Neural crest cell (in vitro differentiated cells): ENCODE measurements around the gene ATF7. TPM values are rescaled to one million over a fixed set of nuclear protein-coding genes. Genes with fewer than 3 reads are reported as not detected.
"Not testable (repeated sequence)": the region's sequence is repeated elsewhere in the genome, so short reads cannot be mapped to it uniquely, and the experiment has no call there.

Source experiments
- DNase-seq: peaks from one replicate; pipeline ENCODE4 v3.0.0; 2021; ENCODE audit warnings: low read depth, mixed read lengths, low spot score
- H3K27ac Mint-ChIP-seq: one replicate; pipeline ENCODE4 v1.8.0; 2021; ENCODE audit warnings: mild to moderate bottlenecking, mixed read lengths; ENCODE audit not compliant: unreplicated experiment
- H3K27me3 Mint-ChIP-seq: 2 replicates; pipeline ENCODE4 v1.8.0; 2021; ENCODE audit warnings: low read depth, mild to moderate bottlenecking, mixed read lengths
- H3K36me3 Mint-ChIP-seq: 2 replicates; pipeline ENCODE4 v1.8.0; 2021; ENCODE audit warnings: low read depth, mild to moderate bottlenecking, mixed read lengths
- H3K4me1 Mint-ChIP-seq: 2 replicates; pipeline ENCODE4 v1.8.0; 2021; ENCODE audit warnings: mixed read lengths
- H3K4me3 Mint-ChIP-seq: one replicate; pipeline ENCODE4 v1.8.0; 2021; ENCODE audit warnings: mild to moderate bottlenecking, mixed read lengths
- H3K9me3 Mint-ChIP-seq: 2 replicates; pipeline ENCODE4 v1.8.0; 2021; ENCODE audit warnings: mixed read lengths
- total RNA-seq: library from RNA; stranded (reverse); gene quantifications from 2 replicates; pipeline ENCODE4 v1.2.1, GENCODE V29; 2021
- TF ChIP-seq, protein P1 (sequence below): fragments of 200-600 bp; sonication (generic); conservative IDR thresholded peaks from 2 replicates; pipeline ENCODE4 v1.5.0; 2021; ENCODE audit warnings: antibody characterized with exemption, mild to moderate bottlenecking

Gene ATF7
- total RNA-seq, 1 donor from 2014 or later = 32.5 TPM

DNA sequence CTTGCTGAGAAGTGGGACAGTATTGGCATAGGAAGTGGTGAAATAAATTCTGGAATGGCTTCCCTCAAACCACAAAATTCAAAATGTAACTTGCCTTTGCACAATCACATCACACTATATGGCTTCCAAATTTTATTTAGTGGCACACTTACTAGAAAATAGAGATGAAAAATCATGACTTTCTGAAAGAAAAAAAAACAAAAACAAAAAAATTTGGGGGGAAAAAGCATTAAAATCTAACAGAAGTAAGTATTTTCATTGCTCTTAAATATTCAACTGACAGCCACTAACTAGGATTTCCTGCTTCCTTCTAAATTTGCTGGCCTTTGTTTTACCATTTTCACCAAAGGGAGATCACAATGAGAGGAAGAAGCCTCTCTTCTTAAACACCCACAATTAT is 23.0 kb downstream of the ATF7 start:
- no peak overlapping the region for H3K4me3 Mint-ChIP-seq
- H3K27ac Mint-ChIP-seq = no peak overlapping the region
- peaks cover under 1% of the 10 kb centered on the region for H3K36me3 Mint-ChIP-seq

DNA sequence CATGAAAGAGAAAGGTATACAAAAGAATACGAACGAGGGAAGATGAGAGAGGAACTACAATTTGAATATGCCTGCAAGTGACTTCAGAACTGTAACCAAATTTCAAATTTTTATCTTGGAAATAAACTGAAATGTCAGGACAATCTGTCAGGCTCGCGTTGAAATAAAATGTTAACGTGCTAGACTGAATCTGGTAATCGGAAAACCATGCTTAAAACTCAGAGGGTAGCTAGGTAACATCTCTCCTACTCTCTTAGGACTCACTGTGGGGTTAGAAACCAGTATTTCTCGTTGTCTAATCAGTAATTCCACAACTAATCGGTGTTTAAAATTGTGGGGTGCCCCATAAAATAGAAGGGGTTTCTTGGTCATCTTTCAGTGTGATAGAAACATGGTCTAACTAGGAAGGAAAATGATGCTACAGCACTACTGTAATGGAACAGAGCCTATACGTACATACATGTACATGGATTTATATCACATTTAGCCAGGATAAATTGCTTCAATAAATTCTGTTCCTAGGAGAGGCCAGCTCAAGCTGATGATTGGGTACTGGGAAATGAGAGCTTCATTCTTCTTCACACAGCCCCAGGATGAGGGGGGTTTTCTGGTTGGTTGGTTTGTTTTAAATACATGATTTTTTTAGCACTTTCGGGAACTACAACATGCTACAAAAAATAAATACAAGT is 23.9 kb downstream of the ATF7 start:
- Mint-ChIP-seq H3K9me3 (no peaks in the 10 kb centered on the region), H3K27ac (no peak overlapping the region), H3K4me1 (peaks cover 25% of the 10 kb centered on the region), H3K27me3 (no peaks in the 10 kb centered on the region), H3K4me3 (no peak overlapping the region), H3K36me3 (peaks cover 2% of the 10 kb centered on the region)
- no peak for DNase-seq
- TF ChIP-seq, protein P1, sequence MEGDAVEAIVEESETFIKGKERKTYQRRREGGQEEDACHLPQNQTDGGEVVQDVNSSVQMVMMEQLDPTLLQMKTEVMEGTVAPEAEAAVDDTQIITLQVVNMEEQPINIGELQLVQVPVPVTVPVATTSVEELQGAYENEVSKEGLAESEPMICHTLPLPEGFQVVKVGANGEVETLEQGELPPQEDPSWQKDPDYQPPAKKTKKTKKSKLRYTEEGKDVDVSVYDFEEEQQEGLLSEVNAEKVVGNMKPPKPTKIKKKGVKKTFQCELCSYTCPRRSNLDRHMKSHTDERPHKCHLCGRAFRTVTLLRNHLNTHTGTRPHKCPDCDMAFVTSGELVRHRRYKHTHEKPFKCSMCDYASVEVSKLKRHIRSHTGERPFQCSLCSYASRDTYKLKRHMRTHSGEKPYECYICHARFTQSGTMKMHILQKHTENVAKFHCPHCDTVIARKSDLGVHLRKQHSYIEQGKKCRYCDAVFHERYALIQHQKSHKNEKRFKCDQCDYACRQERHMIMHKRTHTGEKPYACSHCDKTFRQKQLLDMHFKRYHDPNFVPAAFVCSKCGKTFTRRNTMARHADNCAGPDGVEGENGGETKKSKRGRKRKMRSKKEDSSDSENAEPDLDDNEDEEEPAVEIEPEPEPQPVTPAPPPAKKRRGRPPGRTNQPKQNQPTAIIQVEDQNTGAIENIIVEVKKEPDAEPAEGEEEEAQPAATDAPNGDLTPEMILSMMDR = no peak

More for the DNA sequence above, 23.0 kb downstream of the ATF7 start:
- TF ChIP-seq, protein P1 = no peak
- Mint-ChIP-seq H3K27me3 (no peaks in the 10 kb centered on the region), H3K9me3 (no peaks in the 10 kb centered on the region), H3K4me1 (peaks cover 25% of the 10 kb centered on the region)
- DNase-seq = no peak

DNA sequence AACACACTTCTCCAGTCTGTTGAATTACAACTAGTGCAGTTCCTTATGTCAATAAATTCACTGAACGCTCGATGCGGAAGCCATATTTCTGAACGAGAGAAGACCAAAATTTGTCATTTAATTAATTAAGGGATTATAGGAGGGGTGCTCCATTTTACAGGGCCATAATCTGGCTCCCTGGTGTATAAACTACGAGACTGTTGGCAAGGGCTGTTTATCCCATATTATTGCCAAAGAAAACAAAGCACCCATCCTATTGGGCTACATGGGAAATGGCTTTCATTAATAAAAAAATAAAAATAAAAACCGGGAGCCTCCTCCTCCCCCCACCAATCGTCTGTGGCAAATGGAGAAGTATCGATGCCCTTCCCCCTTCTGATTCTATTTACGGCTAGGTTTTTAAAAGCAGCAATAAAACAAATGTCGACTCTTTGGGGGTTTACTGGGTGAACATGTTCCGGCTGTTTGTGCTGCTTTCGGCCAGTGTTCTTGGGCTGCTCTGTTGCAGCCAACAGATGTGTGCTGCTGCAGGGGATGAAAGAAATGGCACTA is 24.8 kb downstream of the ATF7 start:
- Mint-ChIP-seq H3K36me3 (peaks cover 4% of the 10 kb centered on the region), H3K9me3 (no peaks in the 10 kb centered on the region), H3K27me3 (no peaks in the 10 kb centered on the region), H3K4me3 (no peak overlapping the region), H3K27ac (no peak overlapping the region), H3K4me1 (peaks cover 25% of the 10 kb centered on the region)
- no peak for DNase-seq
- TF ChIP-seq, protein P1 = no peak

DNA sequence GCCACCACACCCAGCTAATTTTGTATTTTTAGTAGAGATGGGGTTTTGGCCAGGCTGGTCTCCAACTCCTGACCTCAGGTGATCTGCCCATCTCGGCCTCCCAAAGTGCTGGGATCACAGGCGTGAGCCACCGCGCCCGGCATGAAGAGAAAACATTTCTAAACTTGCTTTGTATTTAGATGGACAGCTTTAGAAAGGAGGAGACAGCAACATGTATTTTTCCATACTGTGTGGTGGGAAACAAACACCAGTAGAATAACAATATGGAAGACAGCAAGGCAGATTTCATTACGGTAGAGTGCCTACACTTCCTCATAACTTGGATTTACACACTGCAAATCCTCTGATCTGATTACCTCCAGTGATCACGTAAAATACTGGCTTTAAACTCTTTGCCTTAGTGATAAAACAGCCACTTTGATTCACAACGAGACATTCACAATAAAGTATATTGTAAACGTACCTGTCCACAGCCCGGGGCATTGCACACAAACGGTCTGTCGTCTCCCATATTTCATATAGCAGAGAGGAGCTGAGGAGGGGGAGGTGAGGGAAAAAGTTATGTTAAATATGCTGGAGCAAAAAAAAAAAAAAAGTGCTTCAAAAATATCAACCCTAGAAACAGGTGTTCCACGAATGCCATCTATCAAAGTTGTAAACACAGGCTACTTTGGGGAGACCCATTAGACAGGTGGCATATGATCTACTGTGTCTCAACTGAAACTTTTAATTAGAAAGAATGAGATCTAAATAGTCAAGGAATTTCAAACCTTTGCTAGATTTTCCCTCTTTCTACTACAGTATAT is 25.5 kb downstream of the ATF7 start:
- DNase-seq = no peak
- no peaks in the 10 kb centered on the region for H3K9me3 Mint-ChIP-seq
- peaks cover 25% of the 10 kb centered on the region for H3K4me1 Mint-ChIP-seq
- H3K27ac Mint-ChIP-seq = no peak overlapping the region
- TF ChIP-seq, protein P1 = no peak
- no peaks in the 10 kb centered on the region for H3K27me3 Mint-ChIP-seq
- no peak overlapping the region for H3K4me3 Mint-ChIP-seq
- H3K36me3 Mint-ChIP-seq = peaks cover 4% of the 10 kb centered on the region

DNA sequence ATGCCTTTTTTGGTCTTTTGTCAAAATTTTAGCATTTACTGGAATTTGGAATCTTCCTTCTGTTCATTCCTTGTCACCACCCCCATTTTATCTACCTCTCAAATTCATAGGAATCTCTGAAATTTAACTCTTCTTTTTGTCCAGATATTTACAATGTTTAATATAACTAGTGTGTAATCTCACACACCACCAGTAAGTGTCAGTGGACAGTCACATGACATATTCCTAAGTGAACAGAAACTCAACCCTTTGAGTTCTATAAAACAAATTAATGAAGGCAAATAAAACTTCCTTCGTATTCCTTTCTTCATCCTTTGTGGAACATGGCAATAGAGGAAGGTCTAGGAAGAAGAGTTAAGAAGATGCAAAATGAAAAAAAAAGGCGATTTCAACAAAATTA is 26.6 kb downstream of the ATF7 start:
- TF ChIP-seq, protein P1 = peak; percentile 23
- Mint-ChIP-seq H3K27me3 (no peaks in the 10 kb centered on the region), H3K36me3 (peaks cover 4% of the 10 kb centered on the region), H3K4me1 (peaks cover 25% of the 10 kb centered on the region), H3K9me3 (no peaks in the 10 kb centered on the region), H3K27ac (no peak overlapping the region), H3K4me3 (no peak overlapping the region)
- DNase-seq = no peak

DNA sequence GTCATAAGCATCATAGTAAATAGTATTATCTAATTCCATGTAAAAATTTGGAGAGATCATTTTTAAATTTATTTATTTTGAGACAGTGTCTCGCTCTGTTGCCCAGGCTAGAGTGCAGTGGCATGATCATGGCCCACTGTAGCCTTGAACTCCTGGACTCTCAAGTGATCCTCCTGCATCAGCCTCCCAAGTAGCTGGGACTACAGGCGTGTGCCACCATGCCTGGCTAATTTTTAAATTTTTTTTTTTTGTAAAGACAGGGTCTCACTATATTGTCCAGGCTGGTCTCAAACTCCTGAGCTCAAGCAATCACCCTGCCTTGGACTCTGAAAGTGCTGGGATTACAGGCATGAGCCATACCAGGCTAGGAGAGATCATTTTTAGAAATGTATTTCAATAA is 27.2 kb downstream of the ATF7 start:
- H3K4me1 Mint-ChIP-seq = peaks cover 23% of the 10 kb centered on the region
- not testable (repeated sequence) for H3K27me3 Mint-ChIP-seq, H3K36me3 Mint-ChIP-seq, DNase-seq, H3K27ac Mint-ChIP-seq, H3K4me3 Mint-ChIP-seq, H3K9me3 Mint-ChIP-seq
